ENCODE results near the gene CORIN.

DNA sequence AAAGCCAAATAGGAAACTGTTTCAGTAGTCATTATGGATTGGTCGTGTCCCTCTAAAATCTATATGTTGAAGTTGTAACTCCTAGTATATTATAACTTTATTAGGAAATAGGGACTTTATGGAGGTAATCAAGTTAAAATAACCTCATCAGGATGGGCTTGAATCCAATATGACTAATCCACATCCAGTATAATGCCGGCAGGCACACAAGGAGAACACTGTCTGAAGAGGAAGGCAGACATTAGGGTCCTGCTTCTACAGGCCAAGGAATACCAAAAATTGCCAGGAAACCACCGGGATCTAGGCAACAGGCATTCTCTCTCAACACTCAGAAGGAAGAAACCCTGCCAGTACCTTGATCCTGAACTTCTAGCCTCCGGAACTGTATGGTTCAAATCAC is 222.5 kb downstream of the CORIN start:
- TF ChIP-seq, protein P1, sequence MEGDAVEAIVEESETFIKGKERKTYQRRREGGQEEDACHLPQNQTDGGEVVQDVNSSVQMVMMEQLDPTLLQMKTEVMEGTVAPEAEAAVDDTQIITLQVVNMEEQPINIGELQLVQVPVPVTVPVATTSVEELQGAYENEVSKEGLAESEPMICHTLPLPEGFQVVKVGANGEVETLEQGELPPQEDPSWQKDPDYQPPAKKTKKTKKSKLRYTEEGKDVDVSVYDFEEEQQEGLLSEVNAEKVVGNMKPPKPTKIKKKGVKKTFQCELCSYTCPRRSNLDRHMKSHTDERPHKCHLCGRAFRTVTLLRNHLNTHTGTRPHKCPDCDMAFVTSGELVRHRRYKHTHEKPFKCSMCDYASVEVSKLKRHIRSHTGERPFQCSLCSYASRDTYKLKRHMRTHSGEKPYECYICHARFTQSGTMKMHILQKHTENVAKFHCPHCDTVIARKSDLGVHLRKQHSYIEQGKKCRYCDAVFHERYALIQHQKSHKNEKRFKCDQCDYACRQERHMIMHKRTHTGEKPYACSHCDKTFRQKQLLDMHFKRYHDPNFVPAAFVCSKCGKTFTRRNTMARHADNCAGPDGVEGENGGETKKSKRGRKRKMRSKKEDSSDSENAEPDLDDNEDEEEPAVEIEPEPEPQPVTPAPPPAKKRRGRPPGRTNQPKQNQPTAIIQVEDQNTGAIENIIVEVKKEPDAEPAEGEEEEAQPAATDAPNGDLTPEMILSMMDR (IDR thresholded peaks at IDR 0.05), result no peak
- TF ChIP-seq POLR2A (IDR thresholded peaks at IDR 0.05) (no peak), EP300 (IDR thresholded peaks at IDR 0.05) (no peak)
